CD4-positive, CD25-positive, alpha-beta regulatory T cell (primary cell): ENCODE measurements around the gene ITLN2. TPM values are rescaled to one million over a fixed set of nuclear protein-coding genes. Genes with fewer than 3 reads are reported as not detected.
"Not testable (repeated sequence)": the region's sequence is repeated elsewhere in the genome, so short reads cannot be mapped to it uniquely, and the experiment has no call there.

ENCODE experiments used
- ATAC-seq, 2 donors: fragments of 150-1000 bp; cut with Tn5 transposase; one replicate each; pipeline ENCODE4 v1.10.0; 2021; ENCODE audit warnings: low read depth in 2 of 2, moderate number of reproducible peaks in 2 of 2, moderate library complexity in 1 of 2
- DNase-seq, 3 donors: peaks; one replicate each; pipeline versions ENCODE4 v3.0.0 to v3.0.0-alpha.2; 2012 to 2022; ENCODE audit warnings: mixed read lengths in 1 of 3
- H3K27ac ChIP-seq: one replicate; pipeline ENCODE4 v1.7.0; 2013; ENCODE audit warnings: mild to moderate bottlenecking, low read length; ENCODE audit not compliant: insufficient read depth, poor library complexity, severe bottlenecking
- H3K27me3 ChIP-seq: one replicate; pipeline ENCODE4 v1.7.0; 2013; ENCODE audit warnings: low read length; ENCODE audit not compliant: control insufficient read depth, insufficient read depth
- H3K36me3 ChIP-seq: one replicate; pipeline ENCODE4 v1.7.0; 2013; ENCODE audit warnings: mild to moderate bottlenecking, low read length, moderate library complexity; ENCODE audit not compliant: control insufficient read depth, insufficient read depth
- H3K4me1 ChIP-seq: 2 replicates; pipeline ENCODE4 v1.7.0; 2013; ENCODE audit warnings: mild to moderate bottlenecking, low read length; ENCODE audit not compliant: insufficient read depth, control insufficient read depth, poor library complexity, severe bottlenecking
- H3K4me3 ChIP-seq: one replicate; pipeline ENCODE4 v1.7.0; 2013; ENCODE audit warnings: low read depth, mild to moderate bottlenecking, low read length, moderate library complexity
- H3K9me3 ChIP-seq, 2 experiments: 1 replicate in 1 of 2; 2 replicates in 1 of 2; pipeline ENCODE4 v1.7.0; 2013; ENCODE audit warnings: low read length in 2 of 2, mild to moderate bottlenecking in 1 of 2, moderate library complexity in 1 of 2; ENCODE audit not compliant: control insufficient read depth in 2 of 2
- H3K27ac Mint-ChIP-seq, 3 donors: one replicate each; pipeline ENCODE4 v1.8.0; 2020 to 2022; ENCODE audit warnings: mild to moderate bottlenecking in 3 of 3, mixed read lengths in 3 of 3, moderate library complexity in 2 of 3
- H3K27me3 Mint-ChIP-seq: one replicate; pipeline ENCODE4 v1.8.0; 2022; ENCODE audit warnings: mild to moderate bottlenecking, mixed read lengths
- H3K36me3 Mint-ChIP-seq: one replicate; pipeline ENCODE4 v1.8.0; 2020; ENCODE audit warnings: mixed read lengths
- H3K4me1 Mint-ChIP-seq, 4 donors: one replicate each; pipeline ENCODE4 v1.8.0; 2020 to 2022; ENCODE audit warnings: mixed read lengths in 4 of 4, mild to moderate bottlenecking in 1 of 4
- H3K4me3 Mint-ChIP-seq, 4 donors: one replicate each; pipeline ENCODE4 v1.8.0; 2020 to 2022; ENCODE audit warnings: mild to moderate bottlenecking in 4 of 4, mixed read lengths in 4 of 4, moderate library complexity in 3 of 4
- H3K9me3 Mint-ChIP-seq, 7 donors: one replicate each; pipeline ENCODE4 v1.8.0; 2020 to 2022; ENCODE audit warnings: mixed read lengths in 7 of 7, mild to moderate bottlenecking in 3 of 7, moderate library complexity in 2 of 7
- polyA plus RNA-seq, 4 donors: library from polyadenylated mRNA; unstranded; fragments of 300-500 nt; fragmentation: Illumina TruSeq; gene quantifications; one replicate each; pipeline ENCODE4 v1.2.3, GENCODE V29; 2021
- total RNA-seq: library from RNA; stranded (reverse); gene quantifications from one replicate; pipeline ENCODE4 v1.2.3, GENCODE V29; 2022

ITLN2 gene
- total and polyA plus RNA-seq, 5 donors from 2014 or later = not detected

DNA sequence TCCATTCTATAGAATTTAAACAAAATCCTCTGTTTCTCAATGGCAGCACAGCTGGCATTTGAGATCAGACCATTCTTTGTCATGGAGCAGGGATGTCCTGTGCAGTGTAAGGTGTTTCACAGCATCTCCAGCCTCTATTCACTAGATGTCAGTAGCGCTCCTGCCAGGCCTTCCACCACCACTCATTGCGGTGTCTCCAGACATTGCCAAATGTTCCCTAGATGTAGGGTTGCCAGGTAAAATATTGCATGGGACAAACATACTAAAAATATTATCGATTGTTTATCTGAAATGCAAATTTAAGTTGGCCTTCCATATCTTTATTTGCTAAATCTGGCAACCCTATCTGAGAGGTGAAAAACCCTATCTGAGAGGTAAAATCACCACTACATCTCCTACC is 11.7 kb downstream of the ITLN2 start:
- no peak overlapping the region for H3K4me3 Mint-ChIP-seq
- Histone ChIP-seq H3K27me3 (no peaks in the 10 kb centered on the region), H3K4me1 (no peaks in the 10 kb centered on the region), H3K27ac (no peak overlapping the region), H3K4me3 (no peak overlapping the region), H3K36me3 (no peaks in the 10 kb centered on the region), H3K9me3 (peaks cover 0 to 3% of the 10 kb centered on the region in 2 experiments)
- no peak overlapping the region for H3K27ac Mint-ChIP-seq
- DNase-seq (peak in 1 of 3 donors; percentile 11), ATAC-seq (no peak)
- H3K4me1 Mint-ChIP-seq = no peaks in the 10 kb centered on the region
- peaks cover 0 to 3% (median 0%) of the 10 kb centered on the region in 7 donors for H3K9me3 Mint-ChIP-seq
- H3K27me3 Mint-ChIP-seq = peaks cover 11% of the 10 kb centered on the region
- H3K36me3 Mint-ChIP-seq = no peaks in the 10 kb centered on the region

DNA sequence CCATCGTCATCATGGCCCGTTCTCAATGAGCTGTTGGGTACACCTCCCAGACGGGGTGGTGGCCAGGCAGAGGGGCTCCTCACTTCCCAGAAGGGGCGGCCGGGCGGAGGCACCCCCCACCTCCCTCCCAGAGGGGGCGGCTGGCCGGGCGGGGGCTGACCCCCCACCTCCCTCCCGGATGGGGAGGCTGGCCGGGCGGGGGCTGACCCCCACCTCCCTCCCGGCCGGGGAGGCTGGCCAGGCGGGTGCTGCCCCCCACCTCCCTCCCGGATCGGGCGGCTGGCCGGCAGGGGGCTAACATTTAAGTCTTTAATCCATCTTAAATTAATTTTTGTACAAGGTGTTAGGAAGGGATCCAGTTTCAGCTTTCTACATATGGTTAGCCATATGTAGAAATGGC is 17.9 kb downstream of the ITLN2 start:
- H3K27me3 Mint-ChIP-seq = peaks cover 13% of the 10 kb centered on the region
- not testable (repeated sequence) for H3K4me1 ChIP-seq, H3K27me3 ChIP-seq, H3K36me3 ChIP-seq, H3K27ac ChIP-seq, H3K36me3 Mint-ChIP-seq, DNase-seq, H3K4me1 Mint-ChIP-seq, ATAC-seq, H3K4me3 ChIP-seq, H3K9me3 ChIP-seq, H3K27ac Mint-ChIP-seq, H3K4me3 Mint-ChIP-seq, H3K9me3 Mint-ChIP-seq

DNA sequence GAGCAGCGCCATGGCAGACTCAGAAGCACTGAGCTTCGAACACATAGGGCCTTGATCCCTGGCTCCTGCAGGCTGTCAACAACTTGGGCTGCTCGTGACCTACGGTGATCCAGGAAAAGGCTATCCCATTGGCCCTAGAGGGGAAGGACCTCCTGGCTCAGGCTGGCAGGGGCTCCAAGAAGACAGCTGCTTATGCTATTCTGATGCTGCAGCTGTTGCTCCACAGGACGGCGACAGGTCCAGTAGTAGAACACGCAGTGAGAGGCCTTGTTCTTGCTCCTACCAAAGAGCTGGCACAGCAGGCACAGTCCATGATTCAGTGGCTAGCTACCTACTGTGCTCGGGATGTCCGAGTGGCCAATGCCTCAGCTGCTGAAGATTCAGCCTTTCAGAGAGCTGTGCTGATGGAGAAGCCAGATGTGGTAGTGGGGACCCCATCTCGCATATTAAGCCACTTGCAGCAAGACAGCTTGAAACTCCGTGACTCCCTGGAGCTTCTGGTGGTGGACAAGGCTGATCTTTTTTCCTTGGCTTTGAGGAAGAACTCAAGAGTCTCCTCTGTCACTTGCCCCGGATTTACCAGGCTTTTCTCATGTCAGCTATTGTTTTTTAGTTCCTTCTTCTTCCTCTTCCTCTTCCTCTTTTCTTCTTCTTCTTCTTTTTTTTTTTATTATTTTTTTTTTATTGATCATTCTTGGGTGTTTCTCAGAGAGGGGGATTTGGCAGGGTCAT is 18.9 kb downstream of the ITLN2 start:
- Histone ChIP-seq H3K4me1 (no peaks in the 10 kb centered on the region), H3K4me3 (no peak overlapping the region), H3K36me3 (no peaks in the 10 kb centered on the region), H3K27me3 (peaks cover 5% of the 10 kb centered on the region), H3K9me3 (no peaks in the 10 kb centered on the region), H3K27ac (no peak overlapping the region)
- ATAC-seq (no peak), DNase-seq (no peak)
- H3K27me3 Mint-ChIP-seq = peaks cover 21% of the 10 kb centered on the region
- H3K36me3 Mint-ChIP-seq = peaks cover 6% of the 10 kb centered on the region
- no peaks in the 10 kb centered on the region for H3K4me1 Mint-ChIP-seq
- H3K27ac Mint-ChIP-seq = no peak overlapping the region
- peaks cover 0 to 6% (median 0%) of the 10 kb centered on the region in 7 donors for H3K9me3 Mint-ChIP-seq
- no peak overlapping the region for H3K4me3 Mint-ChIP-seq

DNA sequence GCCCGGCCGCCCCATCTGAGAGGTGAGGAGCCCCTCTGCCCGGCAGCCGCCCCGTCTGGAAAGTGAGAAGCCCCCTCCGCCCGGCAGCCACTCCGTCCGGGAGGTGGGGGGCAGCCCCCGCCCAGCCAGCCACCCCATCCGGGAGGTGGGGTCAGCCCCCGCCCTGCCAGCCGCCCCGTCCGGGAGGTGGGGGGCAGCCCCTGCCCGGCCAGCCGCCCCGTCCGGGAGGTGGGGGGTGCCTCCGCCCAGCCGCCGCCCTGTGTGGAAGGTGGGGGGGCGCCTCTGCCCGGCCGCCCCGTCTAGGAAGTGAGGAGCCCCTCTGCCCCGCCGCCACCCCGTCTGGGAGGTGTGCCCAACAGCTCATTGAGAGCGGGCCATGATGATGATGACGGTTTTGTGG is 21.3 kb downstream of the ITLN2 start:
- DNase-seq, H3K4me1 ChIP-seq, H3K9me3 ChIP-seq, H3K4me1 Mint-ChIP-seq, H3K36me3 ChIP-seq, H3K27ac ChIP-seq, H3K36me3 Mint-ChIP-seq, H3K4me3 ChIP-seq, H3K4me3 Mint-ChIP-seq, ATAC-seq, H3K9me3 Mint-ChIP-seq, H3K27ac Mint-ChIP-seq, H3K27me3 ChIP-seq: not testable (repeated sequence)
- peaks cover 16% of the 10 kb centered on the region for H3K27me3 Mint-ChIP-seq

DNA sequence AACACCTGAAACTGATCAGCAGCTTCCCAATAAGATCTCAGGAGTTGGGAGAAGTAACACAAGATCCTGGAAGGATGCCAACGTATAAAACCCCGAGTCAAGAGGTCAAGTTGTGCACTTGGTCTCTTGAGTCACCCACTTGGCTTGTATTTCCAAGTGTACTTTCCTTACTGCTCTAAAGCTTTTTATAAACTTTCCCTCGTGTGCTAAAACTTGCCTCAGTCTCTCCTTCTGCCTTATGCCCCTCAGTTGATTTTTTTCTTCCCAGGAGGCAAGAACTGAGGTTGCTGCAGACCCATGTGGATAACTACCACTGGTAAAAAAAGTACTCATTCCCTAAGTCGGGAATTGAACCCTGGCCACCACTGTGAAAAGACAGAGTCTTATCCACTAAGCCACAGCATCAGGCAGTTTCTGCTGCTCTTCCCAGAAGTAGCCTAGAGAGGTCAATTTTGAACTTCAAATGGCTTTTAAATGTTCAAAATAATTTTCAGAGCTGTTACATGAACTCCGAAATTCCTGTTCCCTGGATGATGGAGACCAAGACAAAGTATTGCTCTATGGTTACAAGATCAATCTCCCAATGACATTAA is 28.9 kb downstream of the ITLN2 start:
- peaks cover 8 to 10% of the 10 kb centered on the region in 2 experiments for H3K9me3 ChIP-seq
- H3K36me3 ChIP-seq = no peaks in the 10 kb centered on the region
- H3K27me3 Mint-ChIP-seq = peaks cover 29% of the 10 kb centered on the region
- H3K9me3 Mint-ChIP-seq = peaks cover 0 to 15% (median 6%) of the 10 kb centered on the region in 7 donors
- no peaks in the 10 kb centered on the region for H3K36me3 Mint-ChIP-seq
- no peaks in the 10 kb centered on the region for H3K4me1 Mint-ChIP-seq
- no peaks in the 10 kb centered on the region for H3K4me1 ChIP-seq
- H3K4me3 Mint-ChIP-seq = no peak overlapping the region
- H3K27ac ChIP-seq = no peak overlapping the region
- H3K4me3 ChIP-seq = no peak overlapping the region
- DNase-seq (no peak), ATAC-seq (no peak)
- H3K27me3 ChIP-seq = peaks cover 3% of the 10 kb centered on the region
- no peak overlapping the region for H3K27ac Mint-ChIP-seq

DNA sequence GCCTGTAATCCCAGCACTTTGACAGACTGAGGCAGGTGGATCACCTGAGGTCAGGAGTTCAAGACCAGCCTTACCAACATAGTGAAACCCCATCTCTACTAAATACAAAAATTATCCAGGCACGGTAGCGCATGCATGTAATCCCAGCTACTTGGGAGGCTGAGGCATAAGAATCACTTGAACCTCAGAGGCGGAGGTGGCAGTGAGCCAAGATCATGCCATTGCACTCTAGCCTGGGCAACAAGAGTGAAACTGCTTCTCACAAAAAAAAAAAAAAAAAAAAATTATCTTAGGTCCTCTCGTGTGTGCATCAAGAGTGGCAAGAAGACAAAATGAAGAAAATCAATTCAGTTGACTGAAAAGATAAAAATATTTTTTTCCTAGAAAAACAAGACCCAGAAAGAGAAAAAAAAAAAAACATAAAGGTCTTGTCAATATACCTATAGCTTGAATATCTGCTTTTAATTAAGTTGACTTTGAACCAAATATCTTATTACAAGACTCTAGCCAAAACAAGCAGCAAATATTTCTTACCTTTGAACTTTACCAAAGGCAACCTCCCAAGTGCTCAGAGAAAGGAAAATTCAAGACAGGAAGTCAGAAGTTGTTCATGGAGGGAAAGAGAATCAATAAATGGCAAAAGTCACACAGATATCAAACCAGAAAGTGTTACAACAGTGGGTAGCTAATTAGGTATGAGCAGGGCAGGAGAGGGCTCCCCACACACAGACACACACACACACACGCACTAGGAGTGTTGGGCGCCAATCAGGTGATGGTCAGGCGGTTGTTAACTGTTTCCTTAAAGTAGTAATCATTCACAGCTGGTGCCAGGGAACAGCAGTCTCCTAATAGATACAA is 29.6 kb downstream of the ITLN2 start:
- Histone ChIP-seq H3K27me3 (peaks cover 5% of the 10 kb centered on the region), H3K36me3 (no peaks in the 10 kb centered on the region), H3K9me3 (peaks cover 8 to 10% of the 10 kb centered on the region in 2 experiments), H3K27ac (no peak overlapping the region), H3K4me3 (no peak overlapping the region), H3K4me1 (no peaks in the 10 kb centered on the region)
- peaks cover 0 to 15% (median 6%) of the 10 kb centered on the region in 7 donors for H3K9me3 Mint-ChIP-seq
- H3K4me1 Mint-ChIP-seq = no peaks in the 10 kb centered on the region
- no peak overlapping the region for H3K27ac Mint-ChIP-seq
- ATAC-seq = no peak
- no peak for DNase-seq
- no peaks in the 10 kb centered on the region for H3K36me3 Mint-ChIP-seq
- H3K27me3 Mint-ChIP-seq = peaks cover 28% of the 10 kb centered on the region
- H3K4me3 Mint-ChIP-seq = no peak overlapping the region

DNA sequence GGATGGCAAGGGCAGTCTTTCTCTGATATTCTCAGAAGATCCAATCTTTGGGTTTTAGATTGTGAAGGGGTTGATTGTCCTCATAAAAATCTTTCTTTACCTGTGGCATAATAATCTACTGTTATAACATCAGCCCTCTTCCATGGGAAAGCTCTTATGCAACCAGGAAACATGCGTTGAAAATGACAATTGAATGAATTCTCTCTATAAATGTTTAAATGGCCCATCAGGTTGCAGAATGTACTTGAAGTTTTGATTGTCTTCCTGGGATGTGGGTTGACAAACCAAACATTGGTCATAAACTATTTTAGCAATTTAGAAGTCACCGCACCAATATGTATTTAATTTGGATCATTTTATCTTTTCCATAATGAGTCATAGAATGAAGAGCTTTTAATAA is 37.9 kb downstream of the ITLN2 start:
- Mint-ChIP-seq H3K27ac (no peak overlapping the region), H3K27me3 (peaks cover 30% of the 10 kb centered on the region), H3K9me3 (peaks cover 0 to 4% (median 2%) of the 10 kb centered on the region in 7 donors), H3K4me3 (no peak overlapping the region), H3K4me1 (peaks cover 0 to 2% (median 0%) of the 10 kb centered on the region in 4 donors), H3K36me3 (no peaks in the 10 kb centered on the region)
- peaks cover 12% of the 10 kb centered on the region for H3K27me3 ChIP-seq
- H3K36me3 ChIP-seq = no peaks in the 10 kb centered on the region
- no peak overlapping the region for H3K4me3 ChIP-seq
- DNase-seq (no peak), ATAC-seq (no peak)
- no peak overlapping the region for H3K27ac ChIP-seq
- H3K9me3 ChIP-seq = no peaks in the 10 kb centered on the region
- H3K4me1 ChIP-seq = no peaks in the 10 kb centered on the region
